HG02610 (cell line): ENCODE data around the gene PRDX6.
"Not testable (repeated sequence)": the region's sequence is repeated elsewhere in the genome, so short reads cannot be mapped to it uniquely, and the experiment has no call there.

Source experiments
- ATAC-seq: cut with Tn5 transposase; IDR thresholded peaks from one replicate; pipeline ENCODE4 v1.9.1; 2021; ENCODE audit warnings: mild to moderate bottlenecking, moderate library complexity; ENCODE audit not compliant: unreplicated experiment

The PRDX6 gene

DNA sequence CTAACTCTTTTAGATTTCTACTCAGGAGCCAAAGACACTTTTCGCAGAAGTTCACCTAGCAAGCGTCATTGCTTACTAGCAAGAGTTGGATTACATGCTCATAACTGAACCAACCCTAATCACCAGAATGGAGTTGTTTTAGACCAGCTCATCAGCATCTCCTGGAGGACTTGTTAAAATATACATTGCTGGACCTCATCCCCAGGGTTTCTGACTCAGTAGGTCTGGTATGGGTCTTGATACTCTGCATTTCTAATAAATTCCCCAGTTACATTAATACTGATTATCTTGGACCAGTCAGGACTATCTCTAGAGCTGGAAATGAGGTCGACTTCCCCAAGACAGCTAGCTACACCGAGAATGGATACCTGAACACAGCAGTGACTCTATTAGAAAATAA, 9.7 kb upstream of the PRDX6 start:
- ATAC-seq: no peak

- ATAC-seq: no peak
These were observed 7.5 kb upstream of the PRDX6 start for GRCh38 chr1:173469656-173470055.

DNA sequence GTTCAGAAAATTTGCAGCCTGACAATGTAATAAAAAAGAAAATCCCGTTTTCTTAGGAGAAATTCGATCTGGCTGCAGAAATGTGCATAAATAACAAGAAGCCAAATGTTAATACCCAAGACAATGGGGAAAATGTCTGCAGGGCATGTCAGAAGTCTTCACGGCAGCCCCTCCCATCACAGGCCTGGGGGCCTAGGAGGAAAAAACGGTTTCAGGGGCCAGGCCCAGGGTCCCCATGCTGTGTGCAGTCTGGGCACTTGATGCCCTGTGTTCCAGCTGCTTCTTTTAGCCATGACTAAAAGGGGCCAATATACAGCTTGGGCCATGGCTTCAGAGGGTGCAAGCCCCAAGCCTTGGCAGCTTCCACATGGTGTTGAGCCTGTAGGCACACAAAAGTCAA, 6.5 kb upstream of the PRDX6 start:
- no peak for ATAC-seq

GRCh38 chr1:173473599-173474011, 3.5 kb upstream of the PRDX6 start:
- ATAC-seq: no peak

DNA sequence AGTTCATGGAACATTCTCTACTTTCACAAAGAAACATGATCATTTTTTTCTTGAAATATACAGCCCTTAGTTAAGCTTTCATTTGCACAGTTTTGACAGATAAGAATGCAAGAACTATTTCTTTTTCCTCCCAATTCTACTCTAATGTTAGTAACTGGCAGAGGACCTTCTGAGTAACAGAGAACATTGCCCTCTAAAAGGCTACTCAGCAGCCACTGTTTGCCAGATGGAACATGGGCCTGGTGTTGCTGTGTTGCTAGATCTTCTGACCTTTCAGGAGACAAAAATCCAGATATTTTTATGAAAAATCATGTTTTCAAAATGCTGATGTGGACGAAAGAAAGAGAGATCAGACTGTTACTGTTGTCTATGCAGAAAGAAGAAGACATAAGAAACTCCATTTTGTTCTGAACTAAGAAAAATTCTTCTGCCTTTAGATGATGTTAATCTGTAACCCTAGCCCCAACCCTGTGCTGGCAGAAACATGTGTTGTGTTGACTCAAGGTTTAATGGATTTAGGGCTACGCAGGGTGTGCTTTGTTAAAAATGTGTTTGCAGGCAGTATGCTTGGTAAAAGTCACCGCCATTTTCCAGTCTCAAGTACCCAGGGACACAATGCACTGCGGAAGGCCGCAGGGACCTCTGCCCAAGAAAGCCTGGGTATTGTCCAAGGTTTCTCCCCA, 2.9 kb upstream of the PRDX6 start:
- ATAC-seq: no peak

DNA sequence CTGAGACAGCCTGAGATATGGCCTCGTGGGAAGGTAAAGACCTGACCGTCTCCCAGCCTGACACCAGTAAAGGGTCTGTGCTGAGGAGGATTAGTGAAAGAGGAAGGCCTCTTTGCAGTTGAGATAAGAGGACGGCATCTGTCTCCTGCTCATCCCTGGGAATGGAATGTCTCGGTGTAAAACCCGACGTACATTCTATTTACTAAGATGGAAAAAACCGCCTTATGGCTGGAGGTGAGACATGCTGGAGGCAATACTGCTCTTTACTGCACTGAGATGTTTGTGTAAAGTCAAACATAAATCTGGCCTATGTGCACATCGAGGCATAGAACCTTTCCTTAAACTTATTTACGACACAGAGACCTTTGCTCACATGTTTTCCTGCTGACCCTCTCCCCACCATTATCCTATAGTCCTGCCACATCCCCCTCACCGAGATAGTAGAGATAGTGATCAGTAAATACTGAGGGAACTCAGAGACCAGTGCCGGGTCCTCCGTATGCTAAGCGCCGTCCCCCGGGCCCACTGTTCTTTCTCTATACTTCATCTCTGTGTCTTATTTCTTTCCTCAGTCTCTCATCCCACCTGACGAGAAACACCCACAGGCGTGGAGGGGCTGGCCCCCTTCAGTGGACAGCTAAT, 2.2 kb upstream of the PRDX6 start:
- ATAC-seq: not testable (repeated sequence)

DNA sequence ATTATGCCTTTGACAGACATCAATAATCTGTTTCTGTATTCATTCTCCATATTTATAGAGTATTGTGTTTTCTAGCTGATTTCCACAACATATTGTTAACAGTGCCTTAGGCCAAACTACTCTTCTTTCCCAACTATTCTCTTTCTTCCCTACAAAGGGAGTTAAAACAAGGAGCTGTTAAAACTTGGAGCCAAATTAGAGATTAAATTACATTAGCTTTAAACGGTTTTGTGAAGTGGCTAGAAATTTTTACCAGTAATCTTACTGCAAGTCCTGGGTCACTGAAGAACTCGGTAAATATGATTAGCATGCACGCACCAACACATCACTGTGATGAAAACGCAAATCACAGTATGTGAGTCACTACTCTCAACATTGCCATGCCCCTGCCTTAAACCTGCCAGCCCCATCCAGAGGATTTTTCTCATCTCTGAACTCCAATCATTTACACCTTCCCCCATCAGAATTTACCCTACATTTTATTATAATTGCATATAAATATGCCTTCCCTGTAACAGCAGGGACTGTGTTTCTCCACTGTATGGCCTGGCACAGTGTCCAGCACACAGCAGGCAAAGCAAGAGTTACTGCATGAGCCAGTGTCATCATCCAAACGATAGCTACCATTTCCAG, 1.5 kb upstream of the PRDX6 start:
- no peak for ATAC-seq

DNA sequence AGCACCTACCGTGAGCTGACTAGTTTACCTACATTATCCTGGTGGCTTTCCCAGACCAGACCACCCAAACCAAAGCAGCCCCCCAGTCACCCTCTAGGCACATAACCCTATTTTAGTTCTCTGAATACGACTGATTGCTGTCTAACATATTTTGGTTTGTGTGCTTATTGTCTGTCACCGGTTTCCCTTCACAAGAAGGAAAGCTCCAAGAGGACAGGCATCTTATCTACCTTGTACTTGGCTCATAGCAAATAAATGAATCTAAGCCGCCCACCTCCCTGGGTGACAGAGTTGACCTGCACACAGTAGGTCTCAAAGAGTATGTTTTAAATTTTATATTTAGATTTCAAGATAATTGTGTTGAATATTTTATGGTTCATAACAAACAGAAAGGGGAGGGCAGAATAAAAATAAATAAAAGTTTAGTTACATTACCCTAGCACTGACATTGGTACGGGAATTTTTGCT, 904 bp upstream of the PRDX6 start:
- no peak for ATAC-seq

GRCh38 chr1:173476665-173477285, 360 bp upstream of the PRDX6 start:
- peak; percentile 98 for ATAC-seq

- ATAC-seq: no peak
These were observed 1.0 kb downstream of the PRDX6 start for GRCh38 chr1:173478094-173478674.

DNA sequence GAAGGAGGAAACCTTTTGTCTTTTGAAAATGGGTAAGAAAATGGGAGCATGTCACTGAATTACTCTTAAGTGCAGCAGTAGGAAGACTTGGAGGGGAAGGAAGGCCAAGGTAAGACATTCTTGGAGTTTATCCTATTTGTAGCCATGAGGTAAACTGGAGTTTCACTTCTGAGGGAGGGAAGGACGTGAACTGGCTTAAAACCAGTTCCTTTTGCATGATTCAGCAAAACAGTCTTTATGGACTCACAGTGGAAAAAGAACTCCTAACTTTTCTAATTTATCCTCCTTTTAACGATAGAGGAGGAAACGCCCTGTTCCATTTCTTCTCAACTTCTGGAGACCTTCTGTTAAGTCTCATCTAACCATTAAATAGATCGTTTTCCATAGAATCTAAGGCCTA, 2.5 kb downstream of the PRDX6 start:
- no peak for ATAC-seq

DNA sequence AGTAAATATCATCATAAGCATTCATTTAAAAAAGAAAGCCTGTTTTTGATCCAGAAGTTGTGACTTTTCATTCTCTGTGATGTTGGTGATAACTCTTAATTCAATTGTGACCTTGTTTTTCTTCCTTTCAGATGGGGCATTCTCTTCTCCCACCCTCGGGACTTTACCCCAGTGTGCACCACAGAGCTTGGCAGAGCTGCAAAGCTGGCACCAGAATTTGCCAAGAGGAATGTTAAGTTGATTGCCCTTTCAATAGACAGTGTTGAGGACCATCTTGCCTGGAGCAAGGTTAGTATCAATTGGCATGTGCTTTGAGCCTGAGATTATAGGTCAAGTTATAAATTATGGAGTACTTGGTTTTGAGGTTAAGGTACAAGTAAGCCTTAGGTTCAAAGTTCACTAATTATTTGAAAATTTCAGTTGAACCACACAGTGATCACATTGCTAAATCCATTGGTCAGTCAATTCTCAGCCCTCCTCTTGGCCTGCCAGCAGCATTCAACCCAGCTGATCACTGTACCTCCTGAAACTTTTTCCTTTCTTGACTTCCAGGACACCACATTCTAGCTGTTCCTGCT, 4.1 kb downstream of the PRDX6 start:
- ATAC-seq: no peak

DNA sequence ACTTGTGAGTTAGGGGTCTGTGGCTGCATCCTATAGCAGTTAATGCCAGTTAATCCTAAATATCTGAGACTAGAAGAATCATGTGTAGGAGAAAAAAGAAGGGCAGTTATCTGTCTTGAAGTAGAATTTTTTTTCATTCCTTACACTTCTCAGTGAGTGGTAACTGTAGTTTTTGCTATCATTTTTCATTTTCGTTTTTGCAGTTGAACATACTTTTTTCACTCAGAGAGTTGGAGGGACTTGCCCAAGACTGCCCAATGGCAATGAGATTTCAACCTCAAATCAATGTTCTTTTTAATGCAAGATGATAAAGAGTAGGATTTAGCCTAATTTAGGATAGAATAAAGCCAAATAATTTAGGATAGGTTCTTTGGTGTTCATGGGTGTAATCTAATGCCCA, 5.5 kb downstream of the PRDX6 start:
- no peak for ATAC-seq

- no peak for ATAC-seq
These were observed 7.1 kb downstream of the PRDX6 start for GRCh38 chr1:173484276-173484675.

- ATAC-seq: no peak
These were observed 8.3 kb downstream of the PRDX6 start for GRCh38 chr1:173485401-173485800.

DNA sequence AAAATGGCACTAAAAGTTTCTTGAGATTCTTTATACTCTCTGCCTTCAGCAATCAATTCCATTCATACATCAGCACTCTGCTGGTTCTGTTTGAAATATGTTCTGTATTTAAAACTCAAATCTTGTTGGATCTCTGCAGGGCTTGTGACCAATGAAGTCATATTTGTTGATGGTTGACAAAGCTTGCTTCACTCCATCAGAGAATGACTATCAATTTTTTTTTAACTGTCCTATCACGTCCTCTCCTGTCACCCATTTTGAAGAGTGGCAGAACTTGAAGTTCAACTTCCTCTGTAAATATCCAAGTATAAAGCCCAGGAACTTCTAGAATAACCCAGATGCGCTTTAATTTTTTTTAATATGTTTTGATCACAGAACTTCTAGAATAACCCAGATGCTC, 10.9 kb downstream of the PRDX6 start:
- no peak for ATAC-seq

DNA sequence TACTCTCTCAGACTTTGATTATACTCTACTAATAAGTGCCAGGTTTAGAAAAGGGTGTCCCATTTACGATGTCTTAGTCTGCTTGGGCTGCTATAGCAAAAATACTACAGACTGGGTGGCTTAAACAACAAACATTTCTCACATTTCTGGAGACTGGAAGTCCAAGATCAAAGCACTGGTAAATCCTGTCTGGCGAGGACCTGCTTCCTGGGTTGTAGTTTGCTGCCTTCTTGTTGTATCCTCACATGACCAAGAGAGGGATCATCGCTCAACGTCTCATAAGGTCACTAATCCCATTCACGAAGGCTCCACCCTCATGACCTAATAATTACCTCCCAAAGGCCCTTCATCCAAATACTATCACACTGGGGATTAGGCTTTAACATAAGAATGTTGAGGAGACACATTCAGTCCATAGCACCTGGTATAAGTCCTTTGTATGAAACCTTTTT, 12.0 kb downstream of the PRDX6 start:
- ATAC-seq: no peak

- no peak for ATAC-seq
These were observed 12.8 kb downstream of the PRDX6 start for GRCh38 chr1:173489929-173490328.

DNA sequence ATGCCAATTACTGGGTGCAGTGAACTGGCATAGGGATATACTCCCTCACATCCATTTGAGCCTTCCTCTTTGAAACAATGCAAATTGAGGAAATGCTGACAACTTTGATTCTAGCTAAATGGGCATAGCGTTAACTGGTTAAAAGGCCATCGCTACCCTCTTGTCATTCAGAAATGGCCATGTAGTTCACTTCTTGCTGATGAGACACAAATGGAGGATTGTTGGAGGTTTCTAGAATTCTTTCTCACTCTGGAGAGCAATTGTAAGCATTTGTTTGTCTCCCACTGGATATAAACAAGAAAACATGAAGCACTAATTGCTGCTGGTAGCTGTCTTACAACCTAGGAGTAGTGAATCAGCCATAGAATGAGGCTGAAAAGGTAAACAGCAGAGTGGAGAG, 14.4 kb downstream of the PRDX6 start:
- ATAC-seq: no peak

- ATAC-seq: not testable (repeated sequence)
These were observed 16.0 kb downstream of the PRDX6 start for GRCh38 chr1:173493125-173493524.
